Hepatocyte (in vitro differentiated cells): ENCODE data around the gene DCAF12.

Source experiments
- CTCF ChIP-seq: fragments of 200-600 bp; sonication (generic); IDR thresholded peaks from 2 replicates; pipeline ENCODE4 v1.5.1; 2016; ENCODE audit warnings: antibody characterized with exemption, mild to moderate bottlenecking; ENCODE audit not compliant: poor library complexity
- EZH2phosphoT487 ChIP-seq: fragments of 200-600 bp; sonication (generic); IDR thresholded peaks from one replicate; pipeline ENCODE4 v1.6.1; 2018; ENCODE audit warnings: antibody characterized with exemption, mild to moderate bottlenecking, low read depth, moderate library complexity; ENCODE audit not compliant: unreplicated experiment, severe bottlenecking

DNA sequence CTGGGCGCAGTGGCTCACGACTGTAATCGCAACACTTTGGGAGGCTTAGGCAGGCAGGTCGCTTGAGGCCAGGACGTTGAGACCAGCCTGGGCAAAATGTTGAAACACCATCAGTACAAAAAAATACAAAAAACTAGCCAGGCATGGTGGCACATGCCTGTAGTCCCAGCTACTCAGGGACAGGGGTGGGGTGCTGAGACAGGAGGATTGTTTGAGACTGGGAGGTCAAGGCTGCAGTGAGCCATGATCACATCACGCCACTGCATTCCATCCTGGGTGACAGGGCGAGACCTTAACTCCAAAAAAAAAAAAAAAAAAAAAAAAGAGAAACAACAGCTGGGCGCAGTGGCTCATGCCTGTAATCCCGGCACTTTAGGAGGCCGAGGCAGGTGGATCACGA, 23.7 kb downstream of the DCAF12 start:
- no peak for TF ChIP-seq CTCF
- no peak for TF ChIP-seq EZH2phosphoT487
